GM12878 (cell line): ENCODE results near the gene IFRD2. TPM values are rescaled to one million over a fixed set of nuclear protein-coding genes. Genes with fewer than 3 reads are reported as not detected.

Experiments used
- ATAC-seq: fragments of 200-7000 bp; cut with Tn5 transposase; 3 replicates; pipeline ENCODE4 v1.9.1; 2020; ENCODE audit warnings: mild to moderate bottlenecking, moderate library complexity
- BruUV-seq: library from RNA; stranded (reverse); fragments of 400-500 nt; replicated peaks from 2 replicates; lab custom pipeline; 2021; lab: Mats Ljungman, UMichigan
- CTCF ChIA-PET: fragments of 300-600 bp; sonication (Branson Sonifier 250); formaldehyde crosslinking; extraction: SDS; loops from one replicate; lab custom pipeline; 2021; ENCODE audit warnings: inconsistent platforms; lab: Yijun Ruan, JAX
- POLR2A ChIA-PET: fragments of 350-600 bp; formaldehyde crosslinking; extraction: SDS; loops from one replicate; lab custom pipeline; 2021; ENCODE audit warnings: inconsistent platforms; lab: Charles Lee
- RAD21 ChIA-PET: fragments of 300-600 bp; sonication (Branson Sonifier 250); formaldehyde crosslinking; loops from one replicate; lab custom pipeline; 2023; ENCODE audit warnings: antibody characterized with exemption; ENCODE audit not compliant: unreplicated experiment; lab: Charles Lee
- SMC1A ChIA-PET: fragments of 300-600 bp; sonication (Branson Sonifier 250); formaldehyde crosslinking; loops from one replicate; lab custom pipeline; 2023; ENCODE audit not compliant: unreplicated experiment, uncharacterized antibody; lab: Charles Lee
- DNase-seq: peaks from one replicate; pipeline ENCODE4 v3.0.0-alpha.2; 2011; ENCODE audit warnings: low read depth, low spot score
- FAIRE-seq: peaks from 3 replicates; lab custom pipeline; 2011; peaks lifted over from hg19 to GRCh38; lab: Jason Lieb, UNC
- H2AFZ ChIP-seq: 2 replicates; pipeline ENCODE4 v1.6.0; 2011; ENCODE audit warnings: low read depth, low read length, control low read depth; ENCODE audit not compliant: control insufficient read depth
- H3K27ac ChIP-seq: 2 replicates; pipeline ENCODE4 v1.5.1; 2011; ENCODE audit warnings: control low read depth; ENCODE audit not compliant: control insufficient read depth, insufficient read depth
- H3K27me3 ChIP-seq, 2 experiments: replicated peaks in 1 of 2; 2 replicates each; pipeline versions ENCODE4 v1.6.0 to v1.6.1; 2011; ENCODE audit warnings: low read length in 1 of 2; ENCODE audit not compliant: control insufficient read depth in 2 of 2, insufficient read depth in 2 of 2
- H3K36me3 ChIP-seq, 2 experiments: 2 replicates each; pipeline ENCODE4 v1.5.1; 2011; ENCODE audit warnings: low read length in 1 of 2; ENCODE audit not compliant: control insufficient read depth in 2 of 2, insufficient read depth in 2 of 2
- H3K4me1 ChIP-seq: 2 replicates; pipeline ENCODE4 v1.6.1; 2011; ENCODE audit warnings: mild to moderate bottlenecking, low read length, moderate library complexity, mixed read lengths; ENCODE audit not compliant: control insufficient read depth, insufficient read depth
- H3K4me2 ChIP-seq: 2 replicates; pipeline ENCODE4 v1.6.0; 2011; ENCODE audit warnings: control low read depth; ENCODE audit not compliant: control insufficient read depth, insufficient read depth
- H3K4me3 ChIP-seq: fragments of 200-600 bp; sonication (generic); 2 replicates; pipeline ENCODE4 v1.5.1; 2016
- H3K79me2 ChIP-seq: 2 replicates; pipeline ENCODE4 v1.6.0; 2011; ENCODE audit warnings: low read length; ENCODE audit not compliant: control insufficient read depth, insufficient read depth
- H3K9ac ChIP-seq: 2 replicates; pipeline ENCODE4 v1.8.0; 2011; ENCODE audit warnings: low read length, control low read depth, mixed read lengths; ENCODE audit not compliant: control insufficient read depth, insufficient read depth
- H3K9me3 ChIP-seq: replicated peaks from 3 replicates; pipeline ENCODE4 v1.5.1; 2011; ENCODE audit warnings: mild to moderate bottlenecking, low read length; ENCODE audit not compliant: control insufficient read depth, insufficient read depth
- H4K20me1 ChIP-seq: 2 replicates; pipeline ENCODE4 v1.6.0; 2011; ENCODE audit not compliant: control insufficient read depth, insufficient read depth
- BMI1 ChIP-seq: fragments of 450-650 bp; IDR thresholded peaks from 2 replicates; pipeline ENCODE4 v1.6.1; 2016; ENCODE audit warnings: mild to moderate bottlenecking, moderate library complexity, borderline replicate concordance
- CBX3 ChIP-seq: fragments of 200-600 bp; sonication (generic); IDR thresholded peaks from 2 replicates; pipeline ENCODE4 v1.6.1; 2016; ENCODE audit warnings: low read depth, borderline replicate concordance
- CBX5 ChIP-seq: sonication (generic); IDR thresholded peaks from 2 replicates; pipeline ENCODE4 v1.6.1; 2016; ENCODE audit warnings: low read depth, moderate library complexity, mild to moderate bottlenecking, inconsistent platforms
- CEBPB ChIP-seq, 2 experiments: fragments of 150-350 bp in 1 of 2; IDR thresholded peaks; 2 replicates each; pipeline ENCODE4 v1.6.1; 2012 to 2014; ENCODE audit warnings: low read depth in 2 of 2, low read length in 2 of 2, borderline replicate concordance in 1 of 2, inconsistent platforms in 1 of 2
- CREM ChIP-seq: IDR thresholded peaks from 2 replicates; pipeline ENCODE4 v1.6.1; 2014; ENCODE audit warnings: antibody characterized with exemption, low read depth
- EZH2 ChIP-seq: IDR thresholded peaks from 2 replicates; pipeline ENCODE4 v1.6.1; 2012; ENCODE audit warnings: low read depth, mild to moderate bottlenecking, control low read depth, inconsistent platforms, low read length, borderline replicate concordance; ENCODE audit not compliant: control insufficient read depth
- FOXK2 ChIP-seq: fragments of 450-650 bp; IDR thresholded peaks from 2 replicates; pipeline ENCODE4 v1.6.1; 2017; ENCODE audit warnings: mild to moderate bottlenecking, moderate library complexity
- GATAD2B ChIP-seq: fragments of 450-650 bp; conservative IDR thresholded peaks from 2 replicates; pipeline ENCODE4 v1.6.1; 2017; ENCODE audit warnings: low read depth, mild to moderate bottlenecking, moderate library complexity
- HDAC2 ChIP-seq: fragments of 200-600 bp; sonication (generic); IDR thresholded peaks from 2 replicates; pipeline ENCODE4 v1.6.1; 2017
- NFYA ChIP-seq: IDR thresholded peaks from 2 replicates; pipeline ENCODE4 v1.6.1; 2011; ENCODE audit warnings: low read depth, mild to moderate bottlenecking, low read length, improper control_type of control experiment, borderline replicate concordance
- RCOR1 ChIP-seq: conservative IDR thresholded peaks from 2 replicates; pipeline ENCODE4 v1.6.1; 2012; ENCODE audit warnings: low read depth, low read length, improper control_type of control experiment
- STAT1 ChIP-seq: fragments of 450-650 bp; conservative IDR thresholded peaks from 2 replicates; pipeline ENCODE4 v1.6.1; 2014; ENCODE audit warnings: antibody characterized with exemption, mild to moderate bottlenecking
- in situ Hi-C: fragments of 300-500 bp; cut with MboI; formaldehyde crosslinking; loops from 9 replicates; pipeline ENCODE4 v1.14.3; 2018; ENCODE audit warnings: mixed read lengths
- intact Hi-C: fragments of 100-400 bp; cut with micrococcal nuclease; formaldehyde crosslinking; loops from one replicate; pipeline ENCODE4 v1.14.2; 2022; ENCODE audit not compliant: unreplicated experiment
- polyA plus RNA-seq, 11 experiments: library from polyadenylated mRNA; depleted of rRNA in 4 of 11; unstranded in 6 of 11; stranded (reverse) in 5 of 11; fragments of >200 nt; fragmentation: Nextera tagmentation in 4 of 11; fragmentation: Illumina TruSeq in 1 of 11; extraction: Ambion mirVana in 4 of 11; extraction: Trizol in 1 of 11; gene quantifications; 1 replicate in 1 of 11; 2 replicates in 10 of 11; pipeline versions ENCODE4 v1.2.1 to v1.2.3, GENCODE V29; 2011 to 2016; ENCODE audit warnings: inconsistent platforms in 2 of 11, missing spikeins in 2 of 11, low read depth in 1 of 11
- total RNA-seq, 4 experiments: library from RNA; depleted of rRNA in 3 of 4; stranded (reverse); fragments of >200 nt in 3 of 4; fragmentation: Illumina TruSeq in 1 of 4; extraction: Trizol in 1 of 4; gene quantifications; 2 replicates each; pipeline versions ENCODE4 v1.2.1 to v1.2.3, GENCODE V29; 2013 to 2021
- TF ChIP-seq, protein P1 (sequence below): fragments of 450-650 bp; IDR thresholded peaks from 2 replicates; pipeline ENCODE4 v1.6.1; 2017; ENCODE audit warnings: borderline replicate concordance
- TF ChIP-seq, protein P2 (sequence below): IDR thresholded peaks from 2 replicates; pipeline ENCODE4 v1.6.1; 2011; ENCODE audit warnings: mild to moderate bottlenecking, low read depth, low read length, moderate library complexity; ENCODE audit not compliant: insufficient replicate concordance

IFRD2 gene
- total and polyA plus RNA-seq, 10 of the 15 experiments (the other 5 are each of a cell fraction or from before 2014, with no cell fraction given): 19.1 to 153 (median 80.3) TPM

DNA sequence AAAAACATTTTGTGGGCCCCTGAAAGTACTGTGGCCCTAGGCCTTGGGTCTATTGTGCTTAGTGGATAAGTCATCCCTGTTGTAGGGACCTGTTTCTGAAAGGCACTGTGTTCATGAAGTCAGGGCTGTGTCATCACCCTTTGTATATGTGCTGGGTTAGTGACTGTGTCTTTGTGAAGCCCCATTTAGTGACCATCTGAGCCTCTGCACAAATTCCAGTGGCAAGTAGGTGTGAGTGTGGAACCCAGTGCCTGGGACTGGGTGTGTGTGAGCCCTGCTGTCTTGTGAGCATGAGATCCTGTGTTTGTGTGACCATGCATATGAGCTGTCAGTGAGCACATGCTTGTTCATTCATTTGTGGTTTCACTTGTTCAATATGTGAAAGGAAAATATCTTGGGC is 12.4 kb upstream of the IFRD2 start:
- Histone ChIP-seq H3K79me2 (0 out of 2 replicates have a peak, but pooled peaks cover 2% of the 10 kb centered on the region), H4K20me1 (no peaks in the 10 kb centered on the region), H3K36me3 (no peaks in the 10 kb centered on the region), H3K27ac (no peak overlapping the region), H3K4me3 (no peak overlapping the region), H3K27me3 (no peaks in the 10 kb centered on the region), H3K9ac (no peak overlapping the region), H3K9me3 (no peaks in the 10 kb centered on the region), H3K4me1 (no peaks in the 10 kb centered on the region; the same call in 1 of the 2 replicates), H2AFZ (no peak overlapping the region), H3K4me2 (no peak overlapping the region)
- POLR2A ChIA-PET: no interaction called here
- DNase-seq: no peak
- RAD21 ChIA-PET: no interaction called here
- in situ Hi-C loops (no loop called here), intact Hi-C loops (no loop called here)
- FAIRE-seq: no peak
- SMC1A ChIA-PET: interaction anchor here (0.6 kb wide), 1 partner anchor 70 kb away, joined by 3 read pairs; no protein-coding TSS in a partner anchor
- BruUV-seq: no TSS peak
- CTCF ChIA-PET: interaction anchor here (2.1 kb wide), 1 partner anchor 19 kb away, joined by 11 read pairs; no protein-coding TSS in a partner anchor
- ATAC-seq: no peak
- TF ChIP-seq CBX3 (no peak), CEBPB (IDR thresholded peaks at IDR 0.05; ENCODE audit: borderline replicate concordance in 1 of 2, low read depth in 2 of 2, low read length in 2 of 2) (no peak), CBX5 (no peak), GATAD2B (no peak), FOXK2 (no peak), EZH2 (no peak), BMI1 (no peak), RCOR1 (no peak), STAT1 (no peak), CREM (no peak), HDAC2 (no peak), NFYA (no peak)
- TF ChIP-seq, protein P1, sequence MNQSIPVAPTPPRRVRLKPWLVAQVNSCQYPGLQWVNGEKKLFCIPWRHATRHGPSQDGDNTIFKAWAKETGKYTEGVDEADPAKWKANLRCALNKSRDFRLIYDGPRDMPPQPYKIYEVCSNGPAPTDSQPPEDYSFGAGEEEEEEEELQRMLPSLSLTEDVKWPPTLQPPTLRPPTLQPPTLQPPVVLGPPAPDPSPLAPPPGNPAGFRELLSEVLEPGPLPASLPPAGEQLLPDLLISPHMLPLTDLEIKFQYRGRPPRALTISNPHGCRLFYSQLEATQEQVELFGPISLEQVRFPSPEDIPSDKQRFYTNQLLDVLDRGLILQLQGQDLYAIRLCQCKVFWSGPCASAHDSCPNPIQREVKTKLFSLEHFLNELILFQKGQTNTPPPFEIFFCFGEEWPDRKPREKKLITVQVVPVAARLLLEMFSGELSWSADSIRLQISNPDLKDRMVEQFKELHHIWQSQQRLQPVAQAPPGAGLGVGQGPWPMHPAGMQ: no peak
- TF ChIP-seq, protein P2, sequence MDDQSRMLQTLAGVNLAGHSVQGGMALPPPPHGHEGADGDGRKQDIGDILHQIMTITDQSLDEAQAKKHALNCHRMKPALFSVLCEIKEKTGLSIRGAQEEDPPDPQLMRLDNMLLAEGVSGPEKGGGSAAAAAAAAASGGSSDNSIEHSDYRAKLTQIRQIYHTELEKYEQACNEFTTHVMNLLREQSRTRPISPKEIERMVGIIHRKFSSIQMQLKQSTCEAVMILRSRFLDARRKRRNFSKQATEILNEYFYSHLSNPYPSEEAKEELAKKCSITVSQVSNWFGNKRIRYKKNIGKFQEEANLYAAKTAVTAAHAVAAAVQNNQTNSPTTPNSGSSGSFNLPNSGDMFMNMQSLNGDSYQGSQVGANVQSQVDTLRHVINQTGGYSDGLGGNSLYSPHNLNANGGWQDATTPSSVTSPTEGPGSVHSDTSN: no peak
